Measurements from ENCODE around the gene NEURL1. TPM values are rescaled to one million over a fixed set of nuclear protein-coding genes. Genes with fewer than 3 reads are reported as not detected.

The NEURL1 gene
- total RNA-seq, 1 experiment from 2014 or later, result 1.7 TPM

- no peaks in the 10 kb centered on the region for H4K20me1 ChIP-seq (ENCODE audit: low read length)
- ChIA-PET CTCF (no interaction called here), POLR2A (ENCODE audit: unreplicated experiment) (no interaction called here)
- H3K4me1 ChIP-seq (ENCODE audit: insufficient read depth, low read length), result peaks cover 9% of the 10 kb centered on the region
- H2AFZ ChIP-seq (ENCODE audit: low read length), result no peak overlapping the region
- intact Hi-C loops (cut with micrococcal nuclease), result loop anchor here (5.0 kb wide), 1 partner anchor 100 kb away; no protein-coding TSS in a partner anchor
- H3K27ac ChIP-seq (ENCODE audit: low read length), result no peak overlapping the region
- H3K27me3 ChIP-seq (ENCODE audit: low read length), result peaks cover 23% of the 10 kb centered on the region
- no peaks in the 10 kb centered on the region for H3K9me2 ChIP-seq (replicated peaks; ENCODE audit: low read length)
- BruUV-seq (replicated peaks), result no TSS peak
- H3K9ac ChIP-seq (ENCODE audit: low read length), result no peak overlapping the region
- no peaks in the 10 kb centered on the region for H3K79me2 ChIP-seq (ENCODE audit: low read length)
- ATAC-seq (no peak), DNase-seq (no peak)
- no peaks in the 10 kb centered on the region for H3K9me3 ChIP-seq (ENCODE audit: low read length)
- H3F3A ChIP-seq (ENCODE audit: low read length, unreplicated experiment), result no peaks in the 10 kb centered on the region
- no peak overlapping the region for H3K4me3 ChIP-seq (ENCODE audit: low read length)
- H3K36me3 ChIP-seq (ENCODE audit: low read depth, low read length), result no peaks in the 10 kb centered on the region
- H3K4me2 ChIP-seq (ENCODE audit: low read length), result no peak overlapping the region
- TF ChIP-seq EZH2 (IDR thresholded peaks at IDR 0.05; ENCODE audit: low read length, unreplicated experiment) (no peak), EZH2phosphoT487 (IDR thresholded peaks at IDR 0.05; ENCODE audit: borderline replicate concordance, low read length) (no peak)
- TF ChIP-seq, protein P1, sequence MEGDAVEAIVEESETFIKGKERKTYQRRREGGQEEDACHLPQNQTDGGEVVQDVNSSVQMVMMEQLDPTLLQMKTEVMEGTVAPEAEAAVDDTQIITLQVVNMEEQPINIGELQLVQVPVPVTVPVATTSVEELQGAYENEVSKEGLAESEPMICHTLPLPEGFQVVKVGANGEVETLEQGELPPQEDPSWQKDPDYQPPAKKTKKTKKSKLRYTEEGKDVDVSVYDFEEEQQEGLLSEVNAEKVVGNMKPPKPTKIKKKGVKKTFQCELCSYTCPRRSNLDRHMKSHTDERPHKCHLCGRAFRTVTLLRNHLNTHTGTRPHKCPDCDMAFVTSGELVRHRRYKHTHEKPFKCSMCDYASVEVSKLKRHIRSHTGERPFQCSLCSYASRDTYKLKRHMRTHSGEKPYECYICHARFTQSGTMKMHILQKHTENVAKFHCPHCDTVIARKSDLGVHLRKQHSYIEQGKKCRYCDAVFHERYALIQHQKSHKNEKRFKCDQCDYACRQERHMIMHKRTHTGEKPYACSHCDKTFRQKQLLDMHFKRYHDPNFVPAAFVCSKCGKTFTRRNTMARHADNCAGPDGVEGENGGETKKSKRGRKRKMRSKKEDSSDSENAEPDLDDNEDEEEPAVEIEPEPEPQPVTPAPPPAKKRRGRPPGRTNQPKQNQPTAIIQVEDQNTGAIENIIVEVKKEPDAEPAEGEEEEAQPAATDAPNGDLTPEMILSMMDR (conservative IDR thresholded peaks at IDR 0.05; ENCODE audit: low read depth, low read length), result no peak
These were observed 747 bp upstream of the NEURL1 start for GRCh38 chr10:103492655-103493261.

- Histone ChIP-seq H3K9me3 (ENCODE audit: low read length) (no peaks in the 10 kb centered on the region), H3K9ac (ENCODE audit: low read length) (no peak overlapping the region), H4K20me1 (ENCODE audit: low read length) (no peaks in the 10 kb centered on the region), H3K4me3 (ENCODE audit: low read length) (peak overlapping the region; percentile 61), H3F3A (ENCODE audit: low read length, unreplicated experiment) (no peaks in the 10 kb centered on the region), H3K36me3 (ENCODE audit: low read depth, low read length) (no peaks in the 10 kb centered on the region), H2AFZ (ENCODE audit: low read length) (peak overlapping the region; percentile 57; the same call in 1 of the 2 replicates), H3K4me1 (ENCODE audit: insufficient read depth, low read length) (peaks cover 9% of the 10 kb centered on the region), H3K27me3 (ENCODE audit: low read length) (peaks cover 23% of the 10 kb centered on the region), H3K79me2 (ENCODE audit: low read length) (no peaks in the 10 kb centered on the region), H3K4me2 (ENCODE audit: low read length) (peak overlapping the region; percentile 77), H3K9me2 (replicated peaks; ENCODE audit: low read length) (no peaks in the 10 kb centered on the region), H3K27ac (ENCODE audit: low read length) (no peak overlapping the region)
- ATAC-seq (no peak), DNase-seq (no peak)
- ChIA-PET CTCF (no interaction called here), POLR2A (ENCODE audit: unreplicated experiment) (no interaction called here)
- intact Hi-C loops (cut with micrococcal nuclease), result loop anchor here (5.0 kb wide), 1 partner anchor 98 kb away; no protein-coding TSS in a partner anchor
- BruUV-seq (replicated peaks), result no TSS peak
- peak; percentile 17; the same call in 1 of the 2 replicates for TF ChIP-seq EZH2phosphoT487 (IDR thresholded peaks at IDR 0.05; ENCODE audit: borderline replicate concordance, low read length)
- no peak for TF ChIP-seq EZH2 (IDR thresholded peaks at IDR 0.05; ENCODE audit: low read length, unreplicated experiment)
These were observed 692 bp downstream of the NEURL1 start for GRCh38 chr10:103493916-103494877.

- Histone ChIP-seq H3K79me2 (ENCODE audit: low read length) (no peaks in the 10 kb centered on the region), H3K4me3 (ENCODE audit: low read length) (no peak overlapping the region), H2AFZ (ENCODE audit: low read length) (no peak overlapping the region), H3K9me3 (ENCODE audit: low read length) (no peaks in the 10 kb centered on the region), H3K36me3 (ENCODE audit: low read depth, low read length) (no peaks in the 10 kb centered on the region), H3K4me1 (ENCODE audit: insufficient read depth, low read length) (peaks cover 9% of the 10 kb centered on the region), H3K27ac (ENCODE audit: low read length) (no peak overlapping the region), H3K9ac (ENCODE audit: low read length) (no peak overlapping the region), H3K4me2 (ENCODE audit: low read length) (no peak overlapping the region), H3K9me2 (replicated peaks; ENCODE audit: low read length) (no peaks in the 10 kb centered on the region), H3F3A (ENCODE audit: low read length, unreplicated experiment) (no peaks in the 10 kb centered on the region), H4K20me1 (ENCODE audit: low read length) (no peaks in the 10 kb centered on the region), H3K27me3 (ENCODE audit: low read length) (peaks cover 23% of the 10 kb centered on the region)
- ChIA-PET CTCF (interaction anchor here (0.6 kb wide), 1 partner anchor 124 kb away, joined by 3 read pairs; no protein-coding TSS in a partner anchor), POLR2A (ENCODE audit: unreplicated experiment) (no interaction called here)
- no peak for ATAC-seq
- intact Hi-C loops (cut with micrococcal nuclease), result no loop called here
- no peak for TF ChIP-seq EZH2 (IDR thresholded peaks at IDR 0.05; ENCODE audit: low read length, unreplicated experiment)
- TF ChIP-seq, protein P1 (conservative IDR thresholded peaks at IDR 0.05; ENCODE audit: low read depth, low read length), result no peak
- TF ChIP-seq EZH2phosphoT487 (IDR thresholded peaks at IDR 0.05; ENCODE audit: borderline replicate concordance, low read length), result no peak
- no TSS peak for BruUV-seq (replicated peaks)
- no peak for DNase-seq
These were observed 1.8 kb downstream of the NEURL1 start for GRCh38 chr10:103495321-103495720.

Data from PC-3 (cell line).